NCI-H187 treated with DMSO at 0.1 percent for 48 hours (cell line): ENCODE measurements around the gene P2RY12.
"Not testable (repeated sequence)": the region's sequence is repeated elsewhere in the genome, so short reads cannot be mapped to it uniquely, and the experiment has no call there.

Experiments
- DNase-seq: peaks from one replicate; lab custom pipeline; 2025; lab: John Stamatoyannopoulos, UW

Gene P2RY12

DNA sequence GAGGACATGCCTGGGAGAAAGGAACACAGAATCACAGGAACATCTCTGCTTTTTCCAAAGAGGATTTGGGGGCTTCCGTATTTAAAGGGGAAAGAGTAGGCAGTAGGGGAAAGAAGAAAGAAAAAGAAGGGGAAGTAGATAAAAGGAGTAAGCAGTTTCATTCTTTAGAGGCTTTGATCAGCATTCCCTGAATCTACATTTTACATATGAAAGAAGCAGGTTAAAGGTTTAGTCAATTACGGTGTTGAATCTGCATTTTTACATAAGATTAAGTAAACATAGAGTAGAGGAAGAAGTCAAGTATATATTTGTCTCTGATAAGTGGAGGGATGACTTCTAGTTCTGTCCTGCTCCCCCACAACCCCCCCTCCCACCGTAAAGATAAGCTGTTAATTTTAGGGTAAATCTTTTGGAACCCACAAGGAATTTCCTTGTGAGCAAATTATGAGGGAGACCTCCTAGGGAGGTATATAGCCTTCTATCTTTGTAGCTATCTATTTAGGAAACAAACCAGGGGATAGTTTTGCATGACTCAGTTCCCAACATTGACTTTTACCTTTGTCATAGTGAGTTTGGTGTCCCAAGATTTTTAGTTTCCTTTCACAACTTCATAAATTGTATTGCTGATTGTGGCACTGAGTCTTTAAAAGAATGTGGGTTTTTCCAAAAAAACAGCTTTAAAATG lies 8.7 kb upstream of the P2RY12 start:
- no peak for DNase-seq

DNA sequence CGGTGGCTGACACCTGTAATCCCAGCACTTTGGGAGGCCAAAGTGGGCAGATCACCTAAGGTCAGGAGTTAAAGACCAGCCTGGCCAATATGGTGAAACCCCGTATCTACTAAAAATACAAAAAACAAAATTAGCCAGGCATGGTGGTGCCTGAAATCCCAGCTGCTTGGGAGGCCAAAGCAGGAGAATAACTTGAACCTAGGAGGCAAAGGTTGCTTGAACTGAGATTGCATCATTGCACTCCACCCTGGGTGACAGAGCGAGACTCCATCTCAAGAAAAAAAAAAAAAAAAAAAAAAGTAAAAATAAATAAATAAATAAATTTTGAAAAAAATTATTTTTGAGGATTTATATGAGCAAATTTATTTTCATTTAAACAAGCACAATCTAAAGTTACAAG lies 7.6 kb upstream of the P2RY12 start:
- DNase-seq: not testable (repeated sequence)

DNA sequence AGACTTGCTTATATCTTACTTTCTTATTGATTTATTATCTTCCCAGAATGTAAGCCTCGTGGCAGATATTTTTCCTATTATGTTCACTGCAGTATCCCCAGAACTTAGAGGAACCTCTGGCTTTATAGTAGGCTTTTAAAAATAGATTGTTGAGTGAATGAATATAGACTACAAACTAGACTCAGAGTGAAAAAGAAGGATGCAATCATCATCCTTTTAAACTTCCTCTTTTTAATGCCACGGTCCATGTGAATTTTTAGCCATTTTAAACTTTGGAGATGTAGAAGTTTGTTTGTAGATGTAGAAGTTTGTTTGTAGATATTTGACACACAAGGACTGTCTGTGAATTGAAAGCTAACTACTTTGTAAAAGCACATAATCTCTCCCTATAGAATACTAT lies 7.2 kb upstream of the P2RY12 start:
- no peak for DNase-seq

DNA sequence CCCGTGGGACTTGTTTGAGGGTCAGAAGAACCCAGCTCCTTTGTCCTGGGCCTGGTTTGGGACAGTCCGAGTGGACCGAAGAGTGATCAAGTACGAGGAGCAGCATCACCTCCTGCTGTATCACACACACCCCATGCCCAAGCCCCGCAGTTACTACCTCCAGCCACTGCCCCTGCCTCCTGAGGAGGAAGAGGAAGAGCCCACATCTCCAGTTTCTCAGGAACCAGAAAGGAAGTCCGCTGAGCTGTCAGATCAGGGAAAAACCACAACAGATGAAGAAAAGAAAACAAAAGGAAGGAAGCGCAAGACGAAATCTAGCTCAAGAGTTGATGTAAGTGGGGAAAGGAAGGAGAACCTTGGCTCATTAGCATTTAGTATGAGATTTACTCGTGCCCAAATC lies 3.3 kb upstream of the P2RY12 start:
- DNase-seq: no peak

DNA sequence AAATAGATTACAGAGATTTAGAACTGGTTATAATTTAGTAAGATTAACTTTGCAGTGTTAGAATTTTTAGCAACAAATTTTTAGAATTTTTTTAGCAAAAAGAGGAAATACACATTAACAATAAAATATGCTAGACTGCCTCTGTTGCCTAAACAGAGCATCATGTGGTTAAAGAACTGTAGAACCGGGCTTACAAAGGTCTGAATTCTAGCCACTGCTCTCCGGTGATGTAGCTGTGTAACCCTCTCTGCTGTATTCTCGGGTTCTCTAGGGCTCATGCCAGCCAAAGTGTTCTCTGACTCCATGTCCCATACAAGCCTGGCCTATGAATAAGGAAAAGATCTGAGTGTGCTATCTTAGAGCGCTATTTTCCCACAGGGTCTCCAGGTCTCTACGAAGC lies 2.9 kb upstream of the P2RY12 start:
- DNase-seq: no peak

DNA sequence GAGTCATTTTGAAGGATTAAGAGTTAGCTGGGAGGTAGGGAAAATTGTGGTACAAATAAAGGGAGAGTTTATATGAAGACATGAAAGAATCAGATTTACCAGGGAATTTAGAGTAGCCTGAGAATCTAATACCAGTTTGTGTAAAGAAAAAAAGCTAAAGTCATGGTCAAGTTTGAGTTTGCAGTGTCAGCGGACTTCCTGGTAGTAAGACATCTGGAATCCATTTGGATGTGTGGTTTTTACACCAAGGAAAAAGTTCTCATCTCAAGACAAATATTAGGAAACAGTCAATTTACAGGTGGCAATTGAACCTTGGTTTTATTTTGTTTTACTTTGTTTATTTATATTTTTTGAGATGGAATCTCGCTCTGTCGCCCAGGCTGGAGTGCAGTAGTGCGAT lies 1.5 kb upstream of the P2RY12 start:
- no peak for DNase-seq

DNA sequence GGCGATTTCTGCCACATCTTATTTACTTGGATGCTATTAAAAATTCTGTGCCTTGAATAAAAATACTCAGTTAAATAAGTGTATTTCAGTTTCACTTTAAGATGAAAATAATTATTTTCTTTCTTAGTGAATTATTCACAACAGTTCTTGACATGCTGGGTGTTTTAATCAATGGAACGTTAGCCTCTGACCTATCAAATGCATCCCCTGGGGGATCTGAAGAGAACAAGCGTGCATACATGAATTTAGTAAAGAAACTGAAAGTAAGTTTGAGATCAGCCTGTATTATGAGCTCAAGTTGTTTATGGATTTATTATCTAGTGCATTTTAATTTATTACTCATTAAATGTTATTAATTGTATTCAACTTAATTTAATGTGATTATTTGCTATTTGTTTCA lies 597 bp downstream of the P2RY12 start:
- DNase-seq: no peak

DNA sequence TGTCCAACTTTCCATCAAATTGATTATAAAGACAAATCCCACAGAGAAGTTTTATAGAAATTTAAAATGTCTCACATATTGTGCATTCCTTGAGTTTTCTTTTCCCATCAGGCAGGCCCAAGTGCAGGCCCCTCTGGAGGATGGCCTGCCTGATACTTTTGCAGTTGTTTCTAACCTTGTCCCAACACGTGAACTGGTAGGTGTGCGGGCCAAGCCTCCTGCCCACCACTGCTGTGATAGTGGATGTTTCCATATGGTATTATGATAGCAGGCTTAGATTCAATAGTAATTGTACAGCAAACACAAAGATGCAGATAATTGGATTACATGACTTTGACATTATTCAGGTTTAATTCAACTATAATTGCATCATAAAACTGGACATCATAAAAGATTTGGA lies 1.4 kb downstream of the P2RY12 start:
- no peak for DNase-seq

DNA sequence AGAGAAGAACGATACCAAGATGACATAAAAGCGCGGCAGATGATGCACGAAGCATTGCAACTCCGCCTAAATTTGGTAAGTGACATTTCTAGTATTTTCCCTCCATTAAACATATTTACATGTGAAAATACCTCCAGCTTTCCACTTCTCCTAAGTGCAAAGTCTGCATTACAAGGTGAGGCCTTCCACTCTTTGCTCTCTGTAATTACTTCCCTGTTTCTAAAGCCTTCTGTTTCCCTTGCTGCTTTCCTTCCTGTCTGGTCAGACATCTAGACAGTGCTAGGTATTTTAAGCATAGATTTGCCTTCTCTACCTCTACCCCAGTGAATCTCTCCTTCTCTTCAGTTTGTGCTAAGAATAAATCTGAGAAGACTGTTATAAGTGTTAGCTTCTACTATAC lies 1.9 kb downstream of the P2RY12 start:
- DNase-seq: no peak

DNA sequence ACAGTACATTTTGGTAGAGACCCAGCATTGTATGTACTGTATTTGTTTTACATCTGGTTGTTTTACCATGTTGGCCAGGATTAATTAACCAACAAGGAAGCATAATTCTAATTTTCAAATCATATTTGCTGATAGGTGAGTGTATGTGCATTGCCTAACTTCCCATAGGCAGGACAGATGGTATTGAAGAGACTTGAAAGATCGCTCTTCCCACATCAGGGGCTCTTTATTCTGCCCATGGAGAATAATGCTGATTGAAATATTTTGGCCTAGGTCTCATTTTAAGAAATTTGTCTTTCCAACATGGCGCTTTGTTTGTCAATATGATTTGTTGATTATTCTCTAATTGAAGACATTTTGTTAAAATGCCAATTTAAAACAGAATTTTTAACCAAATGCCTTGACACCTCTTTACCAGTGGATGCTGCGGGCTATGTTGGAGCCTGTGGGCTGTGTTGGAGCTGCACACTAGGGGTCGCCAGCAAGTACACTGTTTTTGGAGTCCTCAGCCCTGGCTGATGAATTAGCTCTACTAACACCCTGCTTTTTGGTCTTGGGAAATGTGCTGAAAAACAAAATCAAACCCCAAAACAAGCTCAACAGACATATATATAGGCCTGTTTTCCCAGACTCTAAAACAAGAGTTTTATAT lies 5.3 kb downstream of the P2RY12 start:
- no peak for DNase-seq

DNA sequence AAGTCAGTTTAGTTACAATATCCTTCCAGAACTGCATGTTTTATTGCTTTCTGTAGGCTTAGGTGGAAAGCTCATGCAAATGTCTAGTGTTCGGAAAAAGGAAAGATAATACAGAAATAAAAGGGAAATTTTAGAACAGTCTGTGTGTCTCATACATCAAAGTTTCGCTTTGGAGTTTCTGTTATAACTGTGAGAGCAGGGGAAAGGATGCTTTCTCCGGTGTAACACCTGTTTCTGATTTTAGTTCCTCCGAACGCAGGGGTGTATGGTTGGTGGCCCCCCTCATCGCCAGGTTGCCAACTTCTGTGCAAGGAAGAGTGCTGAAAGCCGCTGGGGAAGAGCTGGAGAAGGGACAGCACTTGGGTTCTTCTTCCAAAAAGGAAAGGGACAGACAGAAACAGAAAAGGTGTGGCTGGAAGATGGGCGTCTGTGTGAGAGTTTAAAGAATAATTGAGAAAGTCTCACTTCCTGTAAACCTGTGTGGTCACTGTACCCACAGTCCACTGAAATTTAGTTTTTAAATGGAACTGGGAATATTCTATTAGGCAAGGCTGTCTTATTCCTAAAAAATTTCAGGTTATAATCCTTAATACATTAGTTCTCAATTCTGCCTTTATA lies 6.7 kb downstream of the P2RY12 start:
- DNase-seq: no peak

DNA sequence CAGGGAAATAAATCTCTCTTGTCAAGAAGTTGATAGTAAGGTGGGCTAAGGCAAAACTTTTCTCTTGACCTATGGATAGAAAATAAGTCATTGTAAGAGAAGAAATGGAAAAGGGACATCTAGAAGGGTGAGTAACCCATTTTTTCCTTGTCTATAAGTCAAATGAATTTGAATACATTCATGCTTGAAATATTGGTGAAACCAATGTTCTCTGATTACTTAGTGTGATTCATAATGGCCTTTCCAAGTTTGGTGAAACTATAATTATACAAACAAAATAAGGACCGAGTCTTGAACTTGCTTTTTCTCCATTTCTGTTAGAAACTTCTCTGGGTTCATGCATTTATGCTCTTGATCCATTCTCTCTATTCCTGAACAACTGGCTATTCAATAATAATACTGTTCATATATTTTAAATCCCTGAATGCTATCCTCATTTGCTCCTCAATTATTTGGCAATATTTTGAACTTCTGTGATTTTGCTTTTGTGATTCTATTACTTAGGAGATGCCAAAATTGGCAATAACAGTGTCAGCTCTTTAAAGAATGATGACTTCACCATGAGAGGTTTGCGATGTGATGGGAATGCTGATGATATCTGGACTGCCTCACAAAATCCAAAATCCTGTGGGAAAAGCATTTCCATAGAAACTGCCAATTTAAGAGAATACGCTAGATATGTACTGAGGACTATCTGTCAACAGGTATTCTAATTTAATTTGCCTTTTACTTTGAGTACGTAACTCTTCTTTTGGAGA lies 12.3 kb downstream of the P2RY12 start:
- DNase-seq: no peak

DNA sequence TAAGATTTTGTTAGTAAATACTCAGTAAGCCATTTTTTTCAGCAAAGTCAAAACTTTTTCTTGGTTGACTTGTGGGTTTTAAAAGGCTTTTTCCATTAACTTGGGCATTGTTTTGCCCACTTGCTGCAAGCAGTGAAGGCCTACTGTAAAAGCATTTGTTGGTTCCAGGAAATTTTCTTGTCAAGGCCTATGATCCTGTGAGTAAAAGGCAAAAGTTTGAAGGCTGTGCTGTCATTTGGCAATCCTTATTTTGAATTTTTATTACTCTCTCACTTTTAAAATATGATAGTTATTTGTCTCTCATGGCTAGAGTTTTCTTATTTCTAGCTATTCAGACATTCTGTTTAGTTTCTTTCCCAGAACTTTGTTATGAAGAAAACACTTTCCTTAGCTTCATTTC lies 13.0 kb downstream of the P2RY12 start:
- no peak for DNase-seq

DNA sequence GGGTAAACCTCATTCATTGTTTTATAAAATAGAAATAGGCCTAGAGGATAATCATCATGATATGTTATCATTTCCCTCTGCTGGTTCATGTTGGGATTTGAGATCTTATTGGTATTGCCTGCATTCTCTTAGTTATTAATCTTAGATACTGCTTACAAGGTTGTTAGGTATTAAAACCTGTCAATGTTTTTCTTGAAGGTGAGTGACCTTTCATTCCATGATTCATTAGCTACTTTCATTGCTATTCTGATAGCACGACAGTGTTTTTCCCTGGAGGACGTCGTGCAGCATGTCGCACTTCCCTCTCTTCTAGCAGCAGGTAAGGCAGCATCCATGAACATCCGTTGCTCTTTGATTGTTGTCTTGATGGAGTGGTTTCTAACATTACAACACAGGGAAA lies 17.1 kb downstream of the P2RY12 start:
- DNase-seq: no peak

DNA sequence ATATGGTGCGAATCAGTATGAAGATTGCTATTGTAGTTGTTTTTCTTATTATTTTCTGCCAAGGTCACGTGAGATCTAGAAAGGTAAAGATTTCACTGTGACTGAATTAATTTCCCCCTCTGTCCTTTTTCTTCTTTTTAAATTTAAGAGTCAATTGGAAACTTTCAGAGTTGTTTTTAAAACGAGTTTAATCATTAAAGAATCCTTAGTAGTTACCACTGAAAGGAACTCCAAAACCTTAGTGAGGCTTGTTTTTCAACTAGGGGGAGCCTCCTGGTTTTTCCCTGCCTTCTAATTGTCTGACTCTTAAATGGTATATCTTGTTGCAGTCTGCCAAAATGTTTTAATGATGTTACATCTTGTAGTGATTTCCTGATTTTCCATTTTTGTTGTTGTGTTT lies 17.6 kb downstream of the P2RY12 start:
- no peak for DNase-seq

DNA sequence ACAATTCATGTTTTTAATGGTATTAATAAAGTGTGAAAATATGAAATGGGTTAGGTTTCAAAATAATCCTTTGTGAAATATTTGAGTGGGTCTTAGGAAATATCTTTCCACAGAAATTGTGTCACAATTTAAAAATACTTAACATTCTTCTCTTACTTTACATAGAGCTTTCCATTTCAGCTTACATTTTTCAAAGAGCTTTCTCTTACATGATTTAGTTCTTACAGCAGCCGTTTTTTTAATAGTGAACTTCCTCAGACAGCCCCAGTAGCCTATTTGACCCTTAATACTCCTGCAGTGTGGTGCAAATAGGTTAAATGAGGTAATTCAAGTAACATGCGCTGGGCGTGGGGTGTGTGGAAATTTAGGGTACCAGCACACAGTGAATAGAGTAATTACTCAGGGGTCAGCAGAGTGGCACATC lies 21.8 kb downstream of the P2RY12 start:
- DNase-seq: no peak

DNA sequence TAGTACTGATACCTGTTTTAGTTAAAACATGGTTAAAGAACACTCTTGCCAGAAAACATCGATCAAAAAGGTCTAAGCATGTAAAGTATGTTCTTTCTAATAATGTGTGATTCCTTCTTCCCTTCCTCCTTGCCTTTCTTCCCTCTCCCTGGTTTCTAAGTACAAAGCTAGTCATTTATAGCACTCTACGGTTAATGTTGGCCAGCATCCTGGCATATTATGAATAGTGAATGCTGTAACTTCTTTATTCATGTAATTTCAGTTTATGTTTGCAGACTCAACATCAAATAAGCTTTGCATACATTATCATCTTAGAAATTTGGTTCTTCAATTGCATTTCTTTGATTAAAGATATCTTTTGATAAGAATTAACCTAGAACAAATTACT lies 27.1 kb downstream of the P2RY12 start:
- no peak for DNase-seq

DNA sequence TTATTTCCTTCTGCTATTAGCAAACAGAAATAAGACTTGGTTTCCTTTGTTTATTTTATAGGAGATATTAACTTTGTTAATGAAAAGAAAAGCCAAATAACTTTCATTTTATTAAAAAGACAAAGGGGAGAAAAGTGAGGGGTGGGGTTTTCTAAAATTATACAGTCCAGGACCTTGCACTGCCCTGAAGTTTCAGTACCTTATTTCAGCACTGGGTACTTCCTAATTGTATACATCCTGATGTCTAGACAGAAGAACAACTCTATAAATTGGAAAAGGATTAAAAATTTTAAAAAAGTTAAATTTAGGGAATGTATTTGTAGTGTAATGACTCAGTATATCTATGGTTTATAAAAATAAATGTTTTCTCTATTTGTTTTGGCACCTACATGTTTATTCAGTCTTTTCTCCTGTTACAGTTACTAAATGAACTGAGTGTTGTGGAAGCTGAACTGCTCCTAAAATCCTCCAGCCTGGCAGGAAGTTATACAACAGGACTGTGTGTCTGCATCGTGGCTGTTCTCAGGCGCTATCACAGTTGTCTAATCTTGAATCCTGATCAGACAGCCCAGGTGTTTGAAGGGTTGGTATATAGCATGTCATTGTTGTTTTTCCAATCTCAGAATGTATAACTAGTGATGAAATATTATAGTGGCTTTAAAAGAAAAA lies 27.6 kb downstream of the P2RY12 start:
- DNase-seq: no peak

DNA sequence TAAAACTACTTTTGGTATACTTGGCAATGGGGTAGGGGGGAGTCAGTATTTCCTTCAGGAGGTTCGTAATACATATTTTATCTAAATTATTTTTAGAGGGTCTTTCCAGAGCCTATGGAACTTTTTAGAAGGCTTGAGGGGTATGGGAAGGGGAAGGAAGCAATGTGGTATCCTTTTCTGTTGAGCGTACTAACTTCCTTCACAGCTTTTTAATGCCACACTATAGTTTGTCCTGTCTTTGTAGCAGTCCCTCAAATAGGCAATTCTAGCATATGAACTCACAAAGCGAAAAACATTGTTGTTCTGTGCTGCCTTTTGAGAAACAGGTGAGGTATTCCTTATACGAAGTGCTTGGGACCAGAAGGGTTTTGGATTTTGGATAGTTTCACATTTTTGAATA lies 32.9 kb downstream of the P2RY12 start:
- no peak for DNase-seq

DNA sequence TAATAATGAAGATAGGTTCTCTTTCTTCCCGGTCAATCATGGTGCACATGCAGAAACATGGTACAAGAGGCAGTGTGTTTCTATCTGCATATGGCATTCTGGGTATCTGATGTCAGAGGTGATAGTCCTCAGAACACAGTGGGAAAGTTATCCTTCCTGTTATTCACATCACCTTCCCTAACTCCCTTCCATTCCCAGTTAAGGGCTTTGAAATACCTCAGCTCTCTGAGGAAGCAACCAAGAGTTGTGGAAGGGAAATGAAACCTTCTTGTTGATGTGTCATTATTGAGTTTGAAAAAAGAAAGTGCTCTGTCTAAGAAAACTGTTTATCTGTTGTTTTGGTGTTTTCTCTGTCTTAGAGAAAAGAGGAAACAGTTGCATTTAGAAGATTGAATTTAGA lies 33.3 kb downstream of the P2RY12 start:
- DNase-seq: no peak

DNA sequence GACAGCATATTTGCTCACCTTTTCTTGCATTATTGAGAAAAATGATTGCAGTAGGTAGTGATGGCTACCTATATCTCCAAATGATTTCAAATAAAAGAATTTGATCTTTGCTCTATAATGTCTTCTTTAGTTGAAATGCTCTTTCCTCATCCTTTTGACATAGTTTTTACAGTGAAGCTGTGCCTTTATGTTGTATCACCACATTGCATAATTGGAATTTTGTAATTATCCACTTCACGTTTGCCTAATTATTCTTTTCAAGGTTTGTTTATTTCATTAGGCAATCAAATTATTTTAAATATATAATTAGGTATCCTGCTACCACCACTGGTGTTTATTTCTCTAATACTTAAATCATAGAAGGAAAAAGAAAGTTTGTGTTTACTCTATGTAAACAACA lies 33.9 kb downstream of the P2RY12 start:
- no peak for DNase-seq

DNA sequence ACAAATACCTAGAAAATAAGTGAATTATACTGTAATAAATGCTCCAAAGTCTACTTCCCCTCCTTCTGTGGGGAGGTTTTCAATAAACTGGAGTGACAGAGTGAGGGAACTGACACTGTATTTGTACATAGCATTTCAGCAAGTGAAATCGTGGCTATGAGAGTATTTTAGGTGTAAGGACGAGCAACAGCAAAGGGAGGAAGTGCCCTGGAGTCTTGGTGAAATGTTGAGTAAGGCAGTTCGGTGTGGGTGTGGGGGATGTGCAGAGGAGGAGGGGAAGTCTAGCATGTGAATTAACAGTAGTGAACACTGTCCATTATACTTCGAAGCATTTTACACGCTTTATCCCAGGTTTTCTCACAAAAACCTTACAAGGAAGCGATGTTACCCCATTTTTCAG lies 37.1 kb downstream of the P2RY12 start:
- no peak for DNase-seq
